HG03175 (cell line): ENCODE results near the gene PHKA2.
"Not testable (repeated sequence)": the region's sequence is repeated elsewhere in the genome, so short reads cannot be mapped to it uniquely, and the experiment has no call there.

ENCODE experiments used
- ATAC-seq: cut with Tn5 transposase; IDR thresholded peaks from one replicate; pipeline ENCODE4 v1.9.1; 2021; ENCODE audit warnings: mild to moderate bottlenecking, moderate library complexity; ENCODE audit not compliant: unreplicated experiment

The PHKA2 gene

DNA sequence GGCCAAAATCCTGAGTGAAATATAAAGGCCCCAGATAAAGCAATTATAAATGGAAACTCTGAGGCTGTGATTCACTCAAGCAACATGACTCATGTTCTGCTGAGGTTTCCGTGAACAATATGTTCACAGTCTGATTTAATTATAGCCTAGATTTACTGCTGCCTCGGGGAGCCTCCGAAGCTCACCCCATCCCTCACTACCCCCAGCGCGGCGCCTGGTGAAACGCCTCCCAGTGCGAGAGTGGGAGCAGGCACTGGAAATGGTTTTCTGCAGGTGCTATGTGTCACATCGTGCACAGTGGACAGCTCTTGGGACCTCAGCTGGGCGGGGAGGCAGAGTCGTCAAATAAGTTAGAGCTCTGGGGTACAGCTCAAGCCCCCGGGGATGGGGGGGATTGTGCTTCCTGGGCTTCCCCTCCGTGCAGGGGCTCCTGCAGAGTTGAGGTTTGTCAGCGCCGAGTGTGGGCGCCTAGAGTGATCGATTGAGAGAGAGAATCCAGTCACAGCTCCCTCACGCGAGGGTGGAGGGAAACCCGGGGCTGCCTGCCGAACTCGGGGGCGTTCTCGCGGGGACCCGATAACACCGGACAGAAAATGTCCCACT lies 110.6 kb downstream of the PHKA2 start:
- no peak for ATAC-seq

- ATAC-seq: no peak
Measured at GRCh38 chrX:18872621-18873020, 111.3 kb downstream of the PHKA2 start.

DNA sequence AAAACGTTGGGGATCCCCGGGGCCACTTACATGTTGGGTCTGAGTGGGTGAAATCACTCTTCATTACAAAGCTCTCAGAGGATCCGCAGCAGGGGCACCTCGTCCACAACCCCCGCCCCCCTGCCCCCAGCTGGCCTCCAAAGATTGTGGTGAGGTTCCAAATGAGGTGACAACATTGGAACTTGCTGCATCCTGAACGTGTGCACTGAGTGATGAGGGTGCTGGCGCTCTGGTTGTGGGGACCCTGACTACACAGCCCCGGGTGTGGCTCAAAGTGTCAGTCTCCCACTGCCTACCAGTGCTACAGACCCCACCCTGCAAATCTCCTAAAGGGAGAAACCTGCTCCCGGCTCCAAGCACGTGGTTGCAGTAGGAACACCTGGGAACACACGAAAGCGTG lies 111.9 kb downstream of the PHKA2 start:
- no peak for ATAC-seq

DNA sequence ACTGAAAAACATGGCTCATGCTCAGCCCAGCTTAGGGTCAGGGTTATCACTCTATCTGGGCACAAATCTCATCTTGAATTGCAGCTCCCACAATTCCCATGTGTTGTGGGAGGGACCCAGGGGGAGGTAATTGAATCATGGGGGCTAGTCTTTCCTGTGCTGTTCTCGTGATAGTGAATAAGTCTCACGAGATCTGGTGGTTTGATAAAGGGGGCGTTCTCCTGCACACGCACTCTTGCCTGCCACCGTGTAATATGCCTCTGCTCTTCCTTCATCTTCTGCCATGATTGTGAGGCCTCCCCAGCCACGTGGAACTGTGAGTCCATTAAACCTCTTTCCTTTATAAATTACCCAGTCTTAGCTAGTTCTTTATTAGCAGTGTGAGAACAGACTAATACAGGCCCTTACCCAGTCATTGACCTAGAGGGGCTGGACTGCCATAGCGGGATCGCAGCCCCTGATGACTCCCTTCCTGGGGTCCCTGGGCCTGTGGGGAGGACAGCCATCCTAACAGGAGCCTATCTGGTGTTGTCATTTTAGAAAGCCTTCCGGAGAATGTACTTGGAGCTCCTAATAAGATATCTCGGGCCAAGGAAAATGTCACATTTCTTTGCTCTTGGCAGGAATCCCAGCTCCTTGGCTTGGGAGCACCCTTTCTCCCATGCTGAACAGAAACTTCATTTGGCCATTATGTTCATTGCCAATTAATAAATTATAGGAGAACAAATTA lies 112.6 kb downstream of the PHKA2 start:
- no peak for ATAC-seq

DNA sequence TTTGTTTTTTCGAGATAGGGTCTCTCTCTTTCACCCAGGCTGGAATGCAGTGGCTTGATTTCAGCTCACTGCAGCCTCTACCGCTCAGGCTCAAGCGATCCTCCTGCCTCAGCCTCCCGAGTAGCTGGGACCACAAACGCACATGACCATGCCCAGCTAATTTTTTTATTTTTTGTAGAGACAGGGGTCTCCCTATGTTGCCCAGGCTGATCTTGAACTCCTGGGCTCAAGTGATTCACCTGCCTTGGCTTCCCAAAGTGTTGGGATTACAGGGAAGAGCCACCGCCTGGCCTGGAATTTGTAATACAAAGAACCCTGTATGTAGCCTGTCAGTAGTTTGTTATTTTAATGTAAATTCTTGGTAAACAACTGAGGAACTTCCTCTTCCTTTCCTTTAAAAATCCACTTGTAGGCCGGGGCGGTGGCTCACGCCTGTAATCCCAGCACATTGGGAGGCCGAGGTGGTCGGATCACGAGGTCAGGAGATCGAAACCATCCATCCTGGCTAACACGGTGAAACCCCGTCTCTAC lies 119.5 kb downstream of the PHKA2 start:
- no peak for ATAC-seq

DNA sequence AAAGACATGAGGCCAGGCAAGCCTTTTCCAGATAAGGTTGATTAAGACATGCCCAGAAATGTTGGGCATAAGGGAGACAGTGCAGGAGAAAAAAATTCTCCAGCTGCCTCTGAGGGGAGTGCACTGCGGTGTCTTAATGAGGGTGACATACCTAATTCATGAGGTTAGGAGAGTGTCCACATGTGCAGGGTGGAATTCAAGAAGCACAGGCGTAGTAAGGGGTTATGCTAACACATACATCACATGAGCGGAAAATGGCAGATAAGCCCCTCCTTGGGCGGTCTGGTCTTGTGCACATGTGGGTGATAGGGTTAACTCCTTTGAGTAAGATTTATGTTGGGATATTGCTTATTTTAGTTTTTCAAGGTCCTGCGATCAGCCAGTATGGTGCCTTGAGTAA lies 122.4 kb downstream of the PHKA2 start:
- ATAC-seq: no peak

DNA sequence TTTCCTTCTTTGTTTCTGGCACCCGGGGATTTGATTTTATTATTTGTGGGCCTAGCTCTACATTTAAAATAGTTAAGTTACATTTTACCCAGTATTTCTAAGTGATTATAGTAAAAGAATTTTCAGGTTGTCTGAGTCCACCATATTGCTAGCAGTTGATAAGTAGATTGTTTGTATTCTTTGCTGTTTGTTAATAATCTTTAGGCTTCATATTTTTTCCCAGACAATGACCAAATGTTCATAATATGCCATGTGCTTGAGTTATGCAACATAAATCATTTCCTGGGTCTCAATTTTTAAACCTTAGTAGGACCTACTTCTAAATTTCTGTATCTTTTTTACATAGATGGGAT lies 127.3 kb downstream of the PHKA2 start:
- ATAC-seq: no peak

- ATAC-seq: peak; percentile 87
Measured at GRCh38 chrX:18855919-18856644, 127.8 kb downstream of the PHKA2 start.

- ATAC-seq: not testable (repeated sequence)
Measured at GRCh38 chrX:18847901-18848300, 136.0 kb downstream of the PHKA2 start.
